WERI-Rb-1 (cell line): ENCODE measurements around the gene PHTF2.

Experiments
- DNase-seq: peaks from one replicate; pipeline ENCODE4 v3.0.0-alpha.2; 2020
- H3K27ac ChIP-seq: fragments of 250-450 bp; sonication (Bioruptor Pico); 2 replicates; pipeline ENCODE4 v1.5.1; 2020; ENCODE audit warnings: mild to moderate bottlenecking, moderate library complexity
- H3K27me3 ChIP-seq: fragments of 250-450 bp; sonication (Bioruptor Pico); 2 replicates; pipeline ENCODE4 v1.5.1; 2021; ENCODE audit warnings: mild to moderate bottlenecking, low read depth, moderate library complexity; ENCODE audit not compliant: insufficient read depth, severe bottlenecking
- H3K36me3 ChIP-seq: fragments of 250-450 bp; sonication (Bioruptor Pico); 2 replicates; pipeline ENCODE4 v1.5.1; 2020; ENCODE audit warnings: mild to moderate bottlenecking, moderate library complexity
- H3K4me3 ChIP-seq: 2 replicates; pipeline ENCODE4 v1.5.1; 2011; ENCODE audit warnings: low read depth, mild to moderate bottlenecking, control low read depth, low read length
- H3K9me3 ChIP-seq: fragments of 250-450 bp; sonication (Bioruptor Pico); 2 replicates; pipeline ENCODE4 v1.5.1; 2021; ENCODE audit warnings: mild to moderate bottlenecking, moderate library complexity; ENCODE audit not compliant: severe bottlenecking
- CTCF ChIP-seq: IDR thresholded peaks from 2 replicates; pipeline ENCODE4 v1.5.1; 2011; ENCODE audit warnings: low read depth, mild to moderate bottlenecking, control low read depth, inconsistent platforms, low read length

PHTF2 gene

GRCh38 chr7:77913977-77914607 is 115.5 kb downstream of the PHTF2 start:
- TF ChIP-seq CTCF = no peak
- H3K27ac ChIP-seq = no peak overlapping the region
- no peak overlapping the region for H3K4me3 ChIP-seq
- DNase-seq = no peak
- H3K27me3 ChIP-seq = no peaks in the 10 kb centered on the region
- H3K36me3 ChIP-seq = peaks cover 22% of the 10 kb centered on the region
- no peaks in the 10 kb centered on the region for H3K9me3 ChIP-seq

GRCh38 chr7:77917500-77918262 is 119.1 kb downstream of the PHTF2 start:
- no peak for TF ChIP-seq CTCF
- DNase-seq = no peak

GRCh38 chr7:77918676-77919075 is 120.1 kb downstream of the PHTF2 start:
- TF ChIP-seq CTCF = no peak
- H3K36me3 ChIP-seq = peaks cover 23% of the 10 kb centered on the region
- H3K27me3 ChIP-seq = no peaks in the 10 kb centered on the region
- no peak overlapping the region for H3K4me3 ChIP-seq
- H3K9me3 ChIP-seq = no peaks in the 10 kb centered on the region
- DNase-seq = no peak
- H3K27ac ChIP-seq = no peak overlapping the region

More at GRCh38 chr7:77917500-77918262, 119.1 kb downstream of the PHTF2 start:
- Histone ChIP-seq H3K27me3 (no peaks in the 10 kb centered on the region), H3K9me3 (no peaks in the 10 kb centered on the region), H3K27ac (no peak overlapping the region), H3K36me3 (peaks cover 15% of the 10 kb centered on the region), H3K4me3 (no peak overlapping the region)

GRCh38 chr7:77923419-77923818 is 124.8 kb downstream of the PHTF2 start:
- Histone ChIP-seq H3K9me3 (no peaks in the 10 kb centered on the region), H3K27me3 (no peaks in the 10 kb centered on the region), H3K36me3 (peaks cover 20% of the 10 kb centered on the region), H3K4me3 (no peak overlapping the region), H3K27ac (no peak overlapping the region)
- no peak for DNase-seq
- no peak for TF ChIP-seq CTCF

- no peak for DNase-seq
- Histone ChIP-seq H3K9me3 (no peaks in the 10 kb centered on the region), H3K27ac (no peak overlapping the region), H3K36me3 (peaks cover 3% of the 10 kb centered on the region; the same call in 1 of the 2 replicates), H3K27me3 (no peaks in the 10 kb centered on the region), H3K4me3 (no peak overlapping the region)
- TF ChIP-seq CTCF = no peak
Observed at GRCh38 chr7:77930496-77930895, 131.9 kb downstream of the PHTF2 start.
